Mononuclear cell (primary cell): Measurements from ENCODE around the gene SCYL1. TPM values are rescaled to one million over a fixed set of nuclear protein-coding genes. Genes with fewer than 3 reads are reported as not detected.

ENCODE experiments used
- H3K27me3 ChIP-seq: 2 replicates; pipeline ENCODE4 v1.6.0; 2011; ENCODE audit warnings: low read length, control low read depth; ENCODE audit not compliant: insufficient read depth
- H3K4me1 ChIP-seq: 2 replicates; pipeline ENCODE4 v1.5.1; 2011; ENCODE audit warnings: mild to moderate bottlenecking, low read length, control low read depth; ENCODE audit not compliant: insufficient read depth
- H3K4me3 ChIP-seq: 2 replicates; pipeline ENCODE4 v1.5.1; 2011; ENCODE audit warnings: mild to moderate bottlenecking, low read length, moderate library complexity
- H3K9me3 ChIP-seq: 2 replicates; pipeline ENCODE4 v1.5.1; 2011; ENCODE audit warnings: low read depth, mild to moderate bottlenecking, control low read depth, low read length
- total RNA-seq: library from RNA; depleted of rRNA; stranded (reverse); fragments of >200 nt; gene quantifications from one replicate; pipeline ENCODE4 v1.2.3, GENCODE V29; 2012

Gene SCYL1
- total RNA-seq, 1 donor, result 36.4 TPM

DNA sequence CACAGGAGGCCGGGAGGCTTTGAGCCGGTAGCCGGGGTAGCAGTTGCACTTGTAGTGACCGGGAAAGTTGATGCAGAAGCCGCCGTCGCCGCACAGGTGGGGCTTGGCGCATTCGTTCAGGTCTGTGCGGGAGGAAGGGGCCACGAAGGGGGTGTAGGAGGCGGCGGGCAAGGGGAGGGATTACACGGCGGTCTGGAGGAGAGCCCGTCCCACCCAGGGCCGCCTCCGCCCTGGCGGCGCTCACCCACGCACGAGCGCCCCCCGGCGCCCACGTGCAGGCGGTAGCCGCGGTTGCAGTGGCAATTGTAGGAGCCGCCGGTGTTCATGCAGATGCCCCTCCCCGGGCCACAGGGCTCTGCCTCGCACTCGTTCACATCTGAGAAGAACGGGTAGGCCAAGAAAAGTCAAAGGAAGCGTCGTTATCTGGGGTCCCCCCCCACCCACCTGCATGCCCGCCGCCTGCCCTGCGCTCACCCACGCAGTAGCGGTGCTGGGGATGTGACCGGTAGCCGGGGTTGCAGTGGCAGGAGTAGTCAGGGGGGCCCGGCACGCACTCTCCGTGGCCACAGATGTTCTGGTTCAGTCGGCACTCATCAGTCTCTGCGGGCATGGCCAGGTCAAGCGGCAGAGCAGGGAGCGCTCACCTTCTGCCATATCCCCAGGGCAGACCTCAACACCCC, 22.7 kb downstream of the SCYL1 start:
- peaks cover 47% of the 10 kb centered on the region for H3K4me1 ChIP-seq
- no peaks in the 10 kb centered on the region for H3K9me3 ChIP-seq
- H3K4me3 ChIP-seq, result no peak overlapping the region
- H3K27me3 ChIP-seq, result no peaks in the 10 kb centered on the region

DNA sequence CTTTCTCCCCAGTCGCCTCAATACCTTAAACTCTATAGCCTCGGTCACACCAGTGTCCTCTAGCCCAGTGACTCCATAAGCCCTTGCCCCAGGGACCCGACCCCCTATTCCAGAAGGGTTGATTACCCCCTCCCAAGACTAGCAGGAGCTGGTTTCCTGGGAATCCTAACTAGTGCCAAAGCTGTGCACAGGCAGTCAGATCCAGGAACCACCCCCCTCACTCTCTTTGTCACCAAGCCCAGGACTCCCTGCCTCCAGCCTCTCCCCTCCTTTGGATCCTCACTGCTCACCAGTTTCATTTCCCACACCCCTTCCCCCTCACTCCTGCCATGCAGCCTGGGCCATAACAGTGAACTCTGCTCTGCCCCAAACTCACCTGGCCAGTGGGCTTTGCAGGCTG, 23.5 kb downstream of the SCYL1 start:
- no peaks in the 10 kb centered on the region for H3K27me3 ChIP-seq
- H3K9me3 ChIP-seq, result no peaks in the 10 kb centered on the region
- peaks cover 53% of the 10 kb centered on the region for H3K4me1 ChIP-seq
- H3K4me3 ChIP-seq, result no peak overlapping the region

DNA sequence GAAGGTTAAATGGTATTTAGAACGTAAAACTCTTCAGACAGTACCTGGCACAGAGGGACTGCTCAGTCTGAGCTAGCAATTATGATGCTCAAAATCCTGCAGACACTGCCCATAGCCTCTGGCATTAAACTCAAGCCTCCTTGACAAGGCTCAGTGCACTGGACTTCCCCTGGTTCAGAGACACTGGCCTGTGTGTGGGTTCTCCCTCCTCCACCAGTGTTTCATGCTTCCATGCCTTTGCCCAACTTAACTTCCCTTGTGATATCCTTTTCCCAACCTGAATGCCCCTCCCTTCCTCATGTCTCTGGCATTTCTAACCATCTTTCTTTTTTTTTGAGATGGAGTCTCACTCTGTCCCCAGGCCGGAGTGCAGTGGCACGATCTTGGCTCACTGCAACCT, 24.2 kb downstream of the SCYL1 start:
- no peaks in the 10 kb centered on the region for H3K9me3 ChIP-seq
- H3K4me1 ChIP-seq, result peaks cover 60% of the 10 kb centered on the region
- H3K4me3 ChIP-seq, result no peak overlapping the region
- no peaks in the 10 kb centered on the region for H3K27me3 ChIP-seq

DNA sequence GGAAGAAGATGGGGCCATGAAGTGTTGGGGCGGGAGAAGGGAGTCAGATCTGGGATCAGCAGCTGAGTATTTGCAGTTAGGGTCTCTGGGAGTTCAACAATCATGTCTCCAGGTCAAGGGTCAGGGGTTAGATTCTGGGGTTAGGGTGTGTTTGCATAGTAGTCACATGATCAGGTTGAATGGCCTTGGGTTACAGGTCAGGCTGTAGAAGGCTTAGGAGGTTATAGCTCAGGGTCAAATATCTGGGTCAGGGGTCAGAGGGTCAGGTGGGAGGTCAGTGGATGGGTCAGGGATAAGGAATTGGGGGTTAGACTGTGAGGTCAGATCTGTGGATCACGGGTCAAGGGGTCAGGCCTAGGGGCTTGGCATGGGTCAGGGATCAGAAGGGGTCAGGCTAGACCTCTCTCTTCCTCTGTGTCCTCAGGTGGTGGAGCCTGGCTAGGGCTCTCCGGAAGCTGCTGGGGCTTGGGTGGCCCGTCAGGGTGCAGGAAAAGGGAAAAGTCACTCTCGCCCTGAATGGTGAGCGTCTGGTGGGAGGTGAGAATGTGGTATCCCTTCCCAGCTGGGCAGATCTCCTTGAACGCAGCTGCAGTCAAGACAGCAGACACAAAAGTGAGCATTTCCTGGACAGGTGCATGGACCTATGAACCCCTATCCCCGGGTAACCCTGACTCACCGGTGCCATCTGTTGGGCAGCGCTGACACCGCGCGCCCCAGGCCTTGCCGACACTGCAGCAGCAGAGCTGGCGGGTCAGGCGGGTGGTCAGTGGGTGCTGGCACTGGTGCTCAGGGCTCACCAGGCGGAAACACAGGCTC, 26.9 kb downstream of the SCYL1 start:
- peaks cover 72% of the 10 kb centered on the region for H3K4me1 ChIP-seq
- H3K27me3 ChIP-seq, result no peaks in the 10 kb centered on the region
- H3K9me3 ChIP-seq, result no peaks in the 10 kb centered on the region
- H3K4me3 ChIP-seq, result no peak overlapping the region

DNA sequence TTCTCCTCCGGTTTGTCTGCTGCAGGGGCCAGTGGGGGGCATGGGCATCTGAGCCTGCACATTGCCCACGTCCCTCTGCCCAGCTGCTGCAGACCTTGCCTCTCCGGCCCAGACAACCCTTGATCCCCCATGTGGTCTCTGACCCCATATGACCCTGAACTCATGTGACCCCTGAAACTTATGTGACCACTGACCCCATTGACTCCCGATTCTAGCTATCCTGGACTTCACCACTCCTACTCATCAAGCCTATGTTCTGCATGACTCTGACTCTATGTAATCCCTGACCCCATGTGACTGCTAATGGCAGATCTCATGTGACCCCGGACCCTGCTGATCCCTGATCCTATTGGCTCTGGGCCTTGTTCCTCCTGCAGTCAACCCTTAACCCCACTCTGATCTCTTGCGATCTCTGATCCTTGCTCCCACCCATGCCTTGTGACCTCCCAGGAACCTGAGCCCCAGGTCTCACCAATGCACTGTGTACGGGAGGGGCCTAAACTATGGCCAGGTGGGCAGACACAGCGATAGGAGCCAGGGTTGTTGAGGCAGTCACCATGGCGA, 27.6 kb downstream of the SCYL1 start:
- H3K4me3 ChIP-seq, result no peak overlapping the region
- H3K9me3 ChIP-seq, result no peaks in the 10 kb centered on the region
- peaks cover 69% of the 10 kb centered on the region for H3K4me1 ChIP-seq
- H3K27me3 ChIP-seq, result no peaks in the 10 kb centered on the region

DNA sequence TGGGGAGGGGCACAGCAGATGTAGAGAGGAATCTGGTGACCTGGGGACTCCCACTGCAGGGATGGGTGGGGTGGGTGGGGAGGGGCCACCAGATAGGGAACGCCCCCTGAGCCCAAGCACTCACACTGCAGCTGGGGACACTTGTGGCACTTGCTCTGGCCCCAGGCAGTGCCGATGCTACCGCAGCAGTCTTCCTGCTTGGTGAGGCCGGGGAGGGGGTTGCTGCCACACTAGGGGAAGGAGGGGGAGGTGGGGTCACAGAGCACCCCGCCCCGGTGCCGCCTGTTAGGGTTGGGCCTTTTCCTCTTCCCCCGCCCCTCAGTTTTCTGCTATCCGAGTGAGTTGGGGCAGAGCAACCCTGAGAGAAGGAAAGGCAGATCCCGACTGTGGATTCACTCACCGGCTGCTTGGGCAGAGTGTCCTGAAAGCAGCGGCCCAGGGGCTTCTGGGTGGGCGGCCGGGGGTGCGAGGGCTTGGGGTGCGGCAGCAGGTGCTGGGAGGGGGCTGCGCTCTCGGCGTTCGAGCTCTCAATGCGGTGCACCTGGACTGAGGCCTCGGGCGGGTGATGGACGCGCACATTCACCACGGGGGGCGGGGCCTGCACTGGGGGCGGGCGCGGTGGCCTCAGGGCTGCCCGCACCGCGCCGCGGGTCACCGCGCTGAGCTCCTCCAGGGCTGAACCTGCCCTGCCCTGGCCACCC, 28.6 kb downstream of the SCYL1 start:
- Histone ChIP-seq H3K27me3 (no peaks in the 10 kb centered on the region), H3K4me1 (peaks cover 59% of the 10 kb centered on the region), H3K4me3 (no peak overlapping the region)

DNA sequence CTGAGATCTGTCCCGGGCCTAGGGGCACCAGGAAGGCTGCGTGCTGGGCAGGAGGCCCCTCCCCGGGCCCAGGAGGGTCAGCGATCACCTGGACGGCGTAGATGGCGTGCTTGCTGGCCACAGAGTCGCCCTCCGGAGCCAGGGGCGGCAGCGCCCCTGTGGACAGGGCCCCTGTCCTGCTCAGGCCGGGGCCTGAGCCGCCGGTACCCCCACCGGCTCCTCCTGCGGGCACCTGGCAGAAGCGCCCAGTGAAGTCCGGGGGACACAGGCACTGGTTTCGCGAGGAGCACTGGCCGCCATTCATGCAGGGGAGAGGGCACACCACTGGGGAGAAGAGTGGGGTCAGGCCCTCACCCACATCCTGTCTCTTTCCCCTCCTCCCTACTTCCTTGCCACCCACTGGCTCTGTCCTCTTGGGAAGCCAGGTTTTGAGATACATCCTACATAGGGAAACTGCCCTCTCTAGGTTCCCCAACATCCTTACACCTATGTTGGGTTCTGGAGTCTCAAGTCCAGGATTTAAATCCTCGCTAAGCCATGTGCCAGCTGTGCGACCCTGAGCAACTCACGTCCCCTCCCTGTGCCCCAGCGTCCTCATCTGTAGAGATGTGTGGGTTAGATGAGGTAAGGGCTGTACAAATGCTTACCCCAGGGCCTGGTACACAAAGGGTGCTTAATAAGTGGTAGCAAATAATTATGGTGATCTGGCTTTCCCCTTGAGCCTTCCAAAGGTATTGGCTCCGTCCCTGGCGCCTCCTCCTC, 29.4 kb downstream of the SCYL1 start:
- Histone ChIP-seq H3K9me3 (no peaks in the 10 kb centered on the region), H3K4me1 (peaks cover 60% of the 10 kb centered on the region), H3K27me3 (no peaks in the 10 kb centered on the region), H3K4me3 (no peak overlapping the region)

More for the DNA sequence above, 28.6 kb downstream of the SCYL1 start:
- no peaks in the 10 kb centered on the region for H3K9me3 ChIP-seq

DNA sequence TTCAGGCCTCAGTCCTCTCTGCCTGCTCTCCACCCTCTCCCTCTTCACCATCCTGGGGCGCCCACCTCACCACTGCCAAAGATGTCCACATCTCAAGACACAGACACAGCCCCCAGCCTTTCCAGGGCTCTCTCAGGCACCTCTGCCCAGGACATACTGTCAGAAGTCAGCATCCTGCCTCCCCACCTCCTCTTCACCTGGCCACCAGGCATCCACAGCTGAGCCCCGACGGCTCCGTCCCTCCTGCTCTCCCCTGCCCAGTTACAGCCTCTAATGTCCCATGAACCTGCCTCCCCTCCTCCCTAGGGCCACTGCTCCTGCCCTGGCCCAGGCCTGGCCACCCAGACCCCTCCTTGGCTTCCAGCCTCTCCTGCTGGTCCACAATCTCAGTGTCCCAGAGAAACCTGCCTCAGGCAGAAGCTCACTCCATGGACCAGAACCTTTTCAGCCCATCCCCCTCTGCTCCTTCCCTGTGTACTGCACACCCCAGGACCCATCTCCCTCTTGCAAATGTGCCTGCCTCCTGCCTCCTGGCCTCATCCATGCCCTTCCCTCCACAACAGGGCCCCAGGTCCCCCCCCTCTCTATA, 30.1 kb downstream of the SCYL1 start:
- no peak overlapping the region for H3K4me3 ChIP-seq
- H3K27me3 ChIP-seq, result no peaks in the 10 kb centered on the region

DNA sequence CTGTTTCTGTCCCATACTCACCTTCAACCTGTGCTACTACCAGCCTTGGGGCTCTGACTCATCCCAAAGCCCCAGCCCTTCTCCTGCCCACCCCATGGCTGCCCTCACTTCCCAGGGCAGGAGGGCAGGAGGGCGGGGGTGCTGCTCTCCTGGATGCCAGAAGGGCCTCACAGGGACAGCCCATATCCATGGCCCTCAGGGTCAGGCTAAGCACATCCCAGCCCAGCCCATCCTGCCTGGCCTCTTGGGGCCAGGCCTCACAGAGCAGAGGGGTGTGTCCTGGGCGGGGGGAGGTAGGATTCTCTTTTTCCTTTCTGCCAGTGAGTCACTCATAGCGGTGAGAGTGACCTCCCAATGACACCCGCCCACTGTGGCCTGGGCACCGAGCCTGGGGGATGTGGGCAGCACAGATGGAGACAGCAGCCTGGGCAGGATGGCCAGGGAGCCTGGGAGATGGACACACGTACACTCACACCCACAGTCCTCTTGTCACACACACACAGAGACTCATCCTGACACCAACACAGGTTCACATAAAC, 30.9 kb downstream of the SCYL1 start:
- H3K4me3 ChIP-seq, result no peak overlapping the region
- H3K9me3 ChIP-seq, result no peaks in the 10 kb centered on the region
- H3K27me3 ChIP-seq, result no peaks in the 10 kb centered on the region
- peaks cover 64% of the 10 kb centered on the region for H3K4me1 ChIP-seq

More for the DNA sequence above, 30.1 kb downstream of the SCYL1 start:
- Histone ChIP-seq H3K4me1 (peaks cover 64% of the 10 kb centered on the region), H3K9me3 (no peaks in the 10 kb centered on the region)

DNA sequence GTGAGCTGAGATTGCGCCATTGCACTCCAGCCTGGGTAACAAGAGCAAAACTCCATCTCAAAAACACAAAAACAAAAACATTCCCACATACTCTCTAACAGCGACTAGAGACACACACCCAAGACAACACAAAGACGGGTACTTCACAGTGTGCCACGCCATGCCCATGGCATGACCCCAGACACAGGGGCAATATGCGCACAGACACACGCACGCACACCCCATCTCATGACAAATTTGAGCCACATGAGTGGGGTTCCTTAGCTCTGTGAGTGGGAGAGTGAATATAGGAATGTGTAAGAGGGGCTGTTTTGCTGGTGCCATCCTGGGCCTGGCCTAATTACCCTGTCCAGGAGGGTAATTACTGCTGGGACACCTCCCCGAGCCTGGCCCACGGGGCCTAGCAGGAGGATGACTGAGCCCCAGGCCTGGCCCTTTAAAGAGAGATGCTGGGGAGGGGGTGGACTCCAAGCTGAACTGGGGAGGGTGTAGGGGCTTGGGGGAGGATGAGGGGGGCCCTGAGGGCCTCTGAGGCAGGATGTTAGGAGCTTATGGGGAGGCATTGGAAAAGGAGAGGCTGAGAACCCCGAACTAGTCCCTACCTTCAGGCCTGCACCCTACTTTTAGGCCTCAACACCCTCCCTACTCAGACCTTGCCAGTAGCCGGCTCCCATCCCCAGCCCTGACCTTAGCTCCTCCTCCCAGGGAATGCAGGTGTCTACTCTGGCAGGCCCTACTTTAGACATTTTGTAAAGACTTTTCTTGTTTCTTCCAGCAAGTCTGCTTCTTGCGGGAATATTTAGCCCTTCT, 31.8 kb downstream of the SCYL1 start:
- peaks cover 61% of the 10 kb centered on the region for H3K4me1 ChIP-seq
- H3K9me3 ChIP-seq, result no peaks in the 10 kb centered on the region
- H3K27me3 ChIP-seq, result no peaks in the 10 kb centered on the region
- H3K4me3 ChIP-seq, result peak overlapping the region; percentile 12

DNA sequence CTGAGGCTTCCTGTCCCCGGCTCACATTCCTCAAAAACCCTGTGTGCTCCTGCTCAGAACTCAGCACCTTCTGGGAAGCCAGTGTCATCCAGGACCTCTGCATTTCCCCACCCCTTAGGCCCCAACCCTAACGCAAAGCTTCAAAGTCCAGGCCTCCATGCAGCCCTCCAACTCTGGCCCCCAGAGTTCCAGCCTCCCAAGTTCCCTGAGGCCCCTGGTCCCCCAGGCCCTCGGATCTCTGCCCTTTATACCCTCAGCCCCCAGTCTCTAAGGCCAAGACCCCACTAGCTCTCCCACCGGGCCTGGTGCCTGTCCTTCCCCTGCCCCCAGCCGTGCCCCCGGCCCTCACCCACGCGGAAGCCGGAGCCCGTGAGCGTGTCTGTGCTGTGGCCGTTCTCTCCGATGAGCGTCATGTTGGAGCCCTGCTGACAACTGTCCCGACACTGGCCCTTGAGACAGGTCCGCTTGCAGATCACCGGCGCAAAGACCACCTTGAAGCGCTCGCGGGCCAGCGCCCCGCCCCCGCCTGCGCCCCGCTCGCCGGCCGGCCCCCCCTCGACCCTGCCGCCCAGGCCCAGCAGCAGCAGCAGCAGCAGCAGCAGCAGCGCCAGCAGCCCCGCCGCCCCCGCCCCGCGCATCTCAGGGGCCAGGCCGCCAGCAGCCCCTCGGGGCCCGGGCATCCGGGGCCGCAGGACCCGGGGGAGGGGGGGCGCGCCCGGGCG, 32.6 kb downstream of the SCYL1 start:
- H3K9me3 ChIP-seq, result no peaks in the 10 kb centered on the region
- no peaks in the 10 kb centered on the region for H3K27me3 ChIP-seq
- peaks cover 53% of the 10 kb centered on the region for H3K4me1 ChIP-seq
- peak overlapping the region; percentile 12 for H3K4me3 ChIP-seq

DNA sequence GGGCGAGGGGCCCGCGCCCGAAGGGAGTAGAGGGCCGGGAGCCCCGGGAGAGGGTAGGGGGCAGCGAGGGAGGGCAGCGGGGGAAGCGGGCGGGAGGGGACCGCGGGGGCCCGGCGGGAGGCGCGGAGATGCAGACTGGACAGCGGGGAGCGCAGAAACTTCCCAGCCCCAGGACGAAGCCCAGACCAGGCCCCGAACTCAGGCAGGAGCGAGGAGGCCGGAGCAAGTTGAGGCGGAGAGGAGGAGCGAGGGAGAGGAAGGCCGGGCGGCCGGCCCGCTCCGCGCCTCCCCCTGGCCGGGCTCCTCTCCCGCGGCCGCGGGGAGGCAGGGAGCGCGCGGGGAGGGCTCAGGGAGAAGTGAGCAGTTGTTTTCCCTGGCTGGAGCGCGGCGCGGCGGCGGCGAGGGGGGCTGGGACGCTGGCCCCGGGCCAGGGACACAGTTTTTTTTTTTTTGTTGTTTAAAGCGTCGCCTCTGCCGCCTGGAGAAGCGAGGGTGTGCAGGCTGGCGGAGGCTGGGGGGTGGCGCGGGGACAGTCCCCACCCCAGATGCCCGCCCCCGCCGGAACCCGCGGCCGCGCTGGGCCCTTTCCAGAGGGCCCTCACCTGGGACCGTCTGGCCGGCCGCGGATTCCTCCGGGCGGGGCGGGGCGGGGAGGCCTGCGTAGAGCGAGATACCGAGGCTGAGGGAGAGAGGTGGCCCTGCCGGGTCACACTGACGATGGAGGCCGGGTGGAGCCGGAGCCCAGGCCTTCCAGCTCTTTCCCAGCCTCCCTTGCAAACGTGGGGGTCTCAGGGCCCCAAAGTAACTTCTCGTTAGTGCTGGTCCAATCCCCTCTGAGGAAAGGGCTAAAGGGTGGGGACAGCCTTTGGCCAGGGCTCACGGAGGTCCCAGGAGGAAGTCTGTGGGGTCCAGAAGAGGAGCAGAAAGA, 33.4 kb downstream of the SCYL1 start, which contains the start of gene LTBP3:
Gene LTBP3, minus strand, starts transcription at position 358 of the 928 bp plus-strand sequence. CDS start 400 bp downstream, outside the sequence.
- Histone ChIP-seq H3K4me1 (peaks cover 46% of the 10 kb centered on the region), H3K4me3 (peak within 1 kb of the TSS; percentile 44), H3K9me3 (no peaks in the 10 kb centered on the region), H3K27me3 (no peaks in the 10 kb centered on the region)
